Islet of Langerhans (tissue), 1 donor: ENCODE measurements around the gene GGACT.
"Not testable (repeated sequence)": the region's sequence is repeated elsewhere in the genome, so short reads cannot be mapped to it uniquely, and the experiment has no call there.

Source experiments
- FAIRE-seq: peaks from one replicate; lab custom pipeline; 2011; peaks lifted over from hg19 to GRCh38; lab: Jason Lieb, UNC

The GGACT gene

GRCh38 chr13:100588331-100589177, at the start of gene GGACT:
Gene GGACT, minus strand, starts transcription at chr13:100588789. Its CDS starts 56,198 bp downstream, at chr13:100532591.
- FAIRE-seq, result no peak

DNA sequence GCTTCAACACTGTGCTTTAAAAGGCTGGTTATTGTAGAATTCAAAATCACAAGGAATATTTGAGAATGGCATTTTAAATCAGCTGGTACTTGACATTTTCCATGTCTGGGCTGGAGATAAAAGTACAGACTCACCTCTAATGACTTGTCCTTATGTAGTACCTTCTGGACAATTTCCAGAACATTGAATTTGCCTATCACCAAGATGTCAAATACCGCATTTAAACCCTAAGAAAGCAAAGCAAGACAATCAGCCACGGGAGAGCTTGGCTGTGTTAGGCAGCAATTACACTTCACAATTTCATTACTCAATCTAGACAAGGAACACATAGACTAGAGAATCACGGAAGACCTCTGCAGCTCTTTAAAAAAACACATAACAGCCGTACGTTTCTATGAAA, 49.2 kb upstream of the GGACT start:
- FAIRE-seq, result no peak

DNA sequence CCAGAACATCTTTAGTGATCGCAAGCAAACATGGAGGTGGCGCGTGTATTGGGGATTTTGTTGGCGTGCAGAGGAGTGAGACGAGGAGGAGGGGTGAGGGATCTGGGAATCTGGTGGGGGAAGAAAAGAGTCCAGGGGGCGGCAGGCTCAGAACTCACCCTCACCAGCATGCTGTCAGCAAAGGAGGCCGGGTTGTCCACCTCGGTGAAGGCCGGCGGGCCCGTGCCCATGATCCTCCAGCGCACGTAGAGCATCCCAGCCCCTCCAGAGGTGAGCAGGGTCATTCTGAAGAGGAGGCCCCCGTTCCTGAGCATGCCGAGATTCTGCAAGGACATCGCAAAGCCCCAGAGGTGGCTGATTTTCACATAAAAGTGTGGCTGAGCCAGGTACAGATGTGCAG, 48.8 kb upstream of the GGACT start:
- no peak for FAIRE-seq

- FAIRE-seq, result no peak
Observed at GRCh38 chr13:100636441-100636840, 47.9 kb upstream of the GGACT start.

- no peak for FAIRE-seq
Observed at GRCh38 chr13:100636004-100636403, 47.4 kb upstream of the GGACT start.

- no peak for FAIRE-seq
Observed at GRCh38 chr13:100634696-100635095, 46.1 kb upstream of the GGACT start.

- no peak for FAIRE-seq
Observed at GRCh38 chr13:100633461-100633860, 44.9 kb upstream of the GGACT start.

- FAIRE-seq, result no peak
Observed at GRCh38 chr13:100630555-100630954, 42.0 kb upstream of the GGACT start.

DNA sequence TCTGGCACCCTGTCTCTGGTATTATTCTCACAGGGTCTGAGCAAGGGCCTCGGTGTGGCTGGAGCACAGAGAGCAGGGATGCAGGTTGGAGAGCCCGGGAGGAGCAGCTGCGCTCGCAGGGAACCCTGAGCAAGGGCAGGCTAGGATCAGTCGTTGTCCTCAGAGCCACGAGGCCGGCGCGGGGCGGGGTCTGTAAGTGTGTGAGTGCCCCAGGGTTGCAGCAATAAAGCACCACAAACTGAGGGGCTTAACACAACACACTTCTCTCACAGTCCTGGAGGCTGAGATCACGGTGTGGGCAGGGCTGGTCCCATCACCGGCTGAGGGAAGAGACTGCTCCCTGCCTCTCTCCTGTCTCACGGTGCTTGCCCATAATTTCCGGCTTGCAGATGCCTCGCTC, 38.5 kb upstream of the GGACT start:
- no peak for FAIRE-seq

GRCh38 chr13:100625447-100625846, 36.9 kb upstream of the GGACT start:
- no peak for FAIRE-seq

GRCh38 chr13:100620792-100621191, 32.2 kb upstream of the GGACT start:
- no peak for FAIRE-seq

GRCh38 chr13:100619940-100620339, 31.4 kb upstream of the GGACT start:
- no peak for FAIRE-seq

DNA sequence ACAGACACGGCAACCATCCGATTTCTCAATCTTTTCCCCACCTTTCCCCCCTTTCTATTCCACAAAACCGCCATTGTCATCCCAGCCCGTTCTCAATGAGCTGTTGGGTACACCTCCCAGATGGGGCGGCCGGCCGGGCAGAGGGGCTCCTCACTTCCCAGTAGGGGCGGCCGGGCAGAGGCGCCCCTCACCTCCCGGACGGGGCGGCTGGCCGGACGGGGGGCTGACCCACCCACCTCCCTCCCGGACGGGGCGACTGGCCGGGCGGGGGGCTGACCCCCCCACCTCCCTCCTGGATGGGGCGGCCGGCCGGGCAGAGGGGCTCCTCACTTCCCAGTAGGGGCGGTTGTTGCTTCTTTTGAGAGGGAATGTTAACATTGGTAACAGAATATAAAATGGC, 30.3 kb upstream of the GGACT start:
- not testable (repeated sequence) for FAIRE-seq

DNA sequence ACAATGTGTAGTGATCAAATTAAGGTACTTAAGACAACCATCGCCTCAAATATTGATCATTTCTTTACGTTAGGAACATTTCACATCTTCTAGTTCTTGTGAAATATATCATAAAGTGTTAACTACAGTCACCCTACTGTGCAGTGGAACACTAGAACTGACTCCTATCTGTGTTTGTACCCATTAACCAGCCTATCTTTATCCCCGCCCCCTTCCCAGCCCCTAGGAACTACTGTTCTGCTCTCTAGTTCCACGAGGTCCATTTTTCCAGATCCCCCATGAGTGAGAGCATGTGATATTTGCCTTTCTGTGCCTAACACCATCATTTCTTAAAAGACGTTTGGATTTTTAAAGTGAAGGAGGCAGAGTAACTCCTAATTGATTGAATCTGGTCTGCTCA, 24.4 kb upstream of the GGACT start:
- no peak for FAIRE-seq

- no peak for FAIRE-seq
Observed at GRCh38 chr13:100611678-100612492, 23.3 kb upstream of the GGACT start.

DNA sequence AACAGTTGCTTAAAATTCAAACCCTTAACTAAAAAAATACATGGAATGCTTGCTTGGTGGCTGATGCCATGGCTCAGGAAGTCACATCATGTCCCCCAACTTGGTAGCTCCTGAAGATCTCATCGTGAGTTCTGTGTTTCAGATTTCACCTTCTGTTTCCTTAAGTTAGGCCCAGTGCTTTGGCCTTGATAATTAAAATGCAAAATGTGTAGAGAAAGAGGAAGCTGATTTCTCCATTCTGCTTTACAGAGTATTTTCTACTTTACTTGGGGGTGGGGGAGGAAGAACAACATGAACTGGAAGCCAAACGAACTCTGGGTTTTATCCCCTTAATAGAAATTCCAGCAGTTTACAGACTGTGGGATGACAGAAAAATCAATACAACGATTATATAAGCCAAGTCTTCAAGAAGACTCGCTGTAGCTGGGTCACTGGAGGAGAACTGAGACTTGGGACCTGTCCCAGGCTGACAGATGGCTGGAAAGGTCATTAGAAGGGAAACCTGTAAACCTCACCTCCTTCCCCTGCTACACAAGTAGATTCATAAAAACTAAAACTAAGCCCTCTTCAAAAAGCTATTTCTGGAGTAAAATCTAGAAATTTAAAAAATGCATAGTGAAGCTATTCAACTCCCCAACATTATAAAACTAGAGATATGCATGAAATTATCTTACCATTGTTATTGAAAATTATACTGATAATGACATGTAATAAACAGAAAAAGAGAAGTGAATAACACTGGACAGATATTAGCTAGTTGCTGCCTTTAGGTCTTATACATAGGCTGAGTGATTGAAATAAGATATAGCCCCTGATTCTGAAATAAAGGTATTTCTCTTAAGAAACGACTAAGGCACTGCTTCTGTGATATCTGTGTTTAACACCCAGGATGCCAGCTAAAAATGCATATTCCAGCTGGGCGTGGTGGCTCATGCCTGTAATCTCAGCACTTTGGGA, 22.1 kb upstream of the GGACT start:
- FAIRE-seq, result no peak

DNA sequence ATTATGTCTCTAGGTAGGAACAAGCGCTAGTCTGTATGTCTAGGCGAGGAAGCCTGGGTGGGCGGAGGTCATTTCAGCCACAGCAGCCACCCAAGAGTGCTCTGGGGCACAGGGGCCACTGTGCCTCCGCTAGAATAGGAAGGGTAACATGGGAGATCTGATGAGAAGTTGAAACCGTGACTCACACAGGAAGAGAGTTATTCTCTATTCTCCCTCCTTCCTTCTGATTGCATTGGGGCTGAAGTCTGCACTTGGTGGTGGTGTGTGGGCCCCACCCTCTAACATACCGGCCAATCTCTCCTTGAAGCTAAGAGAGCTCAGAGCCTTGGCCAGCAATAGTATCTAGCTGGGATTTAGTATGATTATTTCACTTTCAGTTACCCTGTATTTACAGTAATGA, 20.3 kb upstream of the GGACT start:
- no peak for FAIRE-seq

DNA sequence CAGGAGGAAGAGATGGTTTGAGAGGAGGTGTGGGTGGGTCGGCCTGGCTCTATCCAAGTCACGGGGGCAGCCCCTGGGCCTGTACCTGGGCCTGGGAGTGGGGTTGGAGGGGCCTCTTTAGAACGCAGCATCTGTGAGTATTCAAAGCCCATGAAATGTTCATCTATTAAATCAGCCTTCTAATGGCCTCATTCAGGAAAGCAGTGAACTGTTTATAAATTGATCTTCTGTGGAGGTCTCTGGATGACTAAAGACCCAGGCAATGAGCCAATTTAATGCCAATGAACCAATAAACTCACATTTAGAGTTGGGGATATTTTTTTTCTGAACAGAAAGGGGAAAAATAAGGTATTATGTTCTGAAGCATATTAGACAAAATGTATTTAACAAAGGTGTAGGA, 19.9 kb upstream of the GGACT start:
- FAIRE-seq, result no peak

GRCh38 chr13:100604918-100605710, 16.5 kb upstream of the GGACT start:
- no peak for FAIRE-seq

GRCh38 chr13:100602493-100603111, 14.0 kb upstream of the GGACT start:
- no peak for FAIRE-seq

DNA sequence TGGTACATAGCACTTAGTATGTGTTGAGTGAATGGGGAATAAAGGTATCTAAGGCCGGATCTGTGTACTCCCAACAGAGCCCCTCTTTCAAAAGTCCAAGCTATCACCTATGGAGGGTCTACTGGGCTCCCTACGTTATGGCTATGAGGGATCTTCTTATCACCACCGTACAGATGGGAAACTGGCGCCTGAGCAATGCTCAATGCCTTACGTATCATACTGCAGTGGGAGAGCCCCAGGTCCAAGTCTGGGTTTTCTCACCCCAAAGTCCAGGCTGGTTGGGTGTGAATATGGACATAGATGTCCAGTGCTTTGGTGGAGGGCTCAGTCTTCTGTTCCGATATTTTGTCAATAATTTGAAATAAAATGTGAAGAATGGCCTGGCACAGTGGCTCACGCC, 13.1 kb upstream of the GGACT start:
- FAIRE-seq, result no peak
